RWPE2 (cell line): ENCODE results near the gene RCAN1.

Experiments
- ATAC-seq: fragments of 200-7000 bp; cut with Tn5 transposase; 3 replicates; pipeline ENCODE4 v1.9.1; 2021; ENCODE audit warnings: low read depth
- DNase-seq: peaks from one replicate; pipeline ENCODE4 v3.0.0-alpha.2; 2020; ENCODE audit warnings: low spot score
- H3K27ac ChIP-seq: fragments of 450-650 bp; 2 replicates; pipeline ENCODE4 v1.5.1; 2017; ENCODE audit warnings: mild to moderate bottlenecking; ENCODE audit not compliant: poor library complexity, severe bottlenecking
- H3K27me3 ChIP-seq: fragments of 250-450 bp; sonication (Bioruptor Pico); 2 replicates; pipeline ENCODE4 v1.5.1; 2021; ENCODE audit warnings: mild to moderate bottlenecking, moderate library complexity; ENCODE audit not compliant: insufficient read depth, poor library complexity, severe bottlenecking
- H3K36me3 ChIP-seq: fragments of 250-450 bp; sonication (Bioruptor Pico); 2 replicates; pipeline ENCODE4 v1.5.1; 2020; ENCODE audit warnings: low read depth, mild to moderate bottlenecking, moderate library complexity
- H3K4me1 ChIP-seq: fragments of 250-450 bp; sonication (Bioruptor Pico); 2 replicates; pipeline ENCODE4 v1.5.1; 2021; ENCODE audit warnings: mild to moderate bottlenecking, moderate library complexity; ENCODE audit not compliant: insufficient read depth, poor library complexity, severe bottlenecking
- H3K4me3 ChIP-seq: fragments of 250-450 bp; sonication (Bioruptor Pico); 2 replicates; pipeline ENCODE4 v1.5.1; 2021; ENCODE audit warnings: mild to moderate bottlenecking, moderate library complexity; ENCODE audit not compliant: severe bottlenecking
- H3K9me3 ChIP-seq: fragments of 250-450 bp; sonication (Bioruptor Pico); 2 replicates; pipeline ENCODE4 v1.5.1; 2021; ENCODE audit warnings: mild to moderate bottlenecking, moderate library complexity; ENCODE audit not compliant: severe bottlenecking
- CTCF ChIP-seq: fragments of 450-650 bp; IDR thresholded peaks from one replicate; pipeline ENCODE4 v1.5.1; 2017; ENCODE audit warnings: mild to moderate bottlenecking, moderate library complexity; ENCODE audit not compliant: poor library complexity, severe bottlenecking

Gene RCAN1

DNA sequence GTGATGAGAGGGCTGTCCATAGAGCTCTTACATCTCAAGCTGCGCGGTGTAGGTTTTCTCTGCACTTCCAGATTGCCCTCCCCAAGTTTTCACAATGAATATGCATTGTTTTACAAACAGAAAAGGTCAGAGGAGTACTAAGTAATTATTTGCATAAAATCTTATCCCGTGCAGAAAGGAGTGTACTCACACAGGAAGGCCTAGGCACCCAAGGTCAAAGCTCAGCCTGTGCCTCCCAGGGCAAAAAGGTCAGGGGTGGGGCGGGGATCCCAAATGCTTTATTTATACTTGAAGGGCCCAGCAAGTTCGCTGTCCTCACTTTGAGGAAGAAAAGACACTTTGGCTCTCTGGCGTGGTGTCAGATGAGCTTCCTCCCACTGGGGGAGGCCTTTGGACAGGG is 92.6 kb downstream of the RCAN1 start:
- Histone ChIP-seq H3K27ac (no peak overlapping the region), H3K9me3 (no peaks in the 10 kb centered on the region), H3K4me1 (peaks cover 10% of the 10 kb centered on the region), H3K4me3 (no peak overlapping the region), H3K36me3 (peaks cover 16% of the 10 kb centered on the region), H3K27me3 (no peaks in the 10 kb centered on the region)
- ATAC-seq (no peak), DNase-seq (no peak)
- no peak for TF ChIP-seq CTCF

- Histone ChIP-seq H3K27ac (no peak overlapping the region), H3K4me1 (peaks cover 10% of the 10 kb centered on the region), H3K36me3 (peaks cover 20% of the 10 kb centered on the region), H3K4me3 (no peak overlapping the region), H3K9me3 (no peaks in the 10 kb centered on the region), H3K27me3 (no peaks in the 10 kb centered on the region)
- no peak for ATAC-seq
- no peak for TF ChIP-seq CTCF
- no peak for DNase-seq
Observed at GRCh38 chr21:34521561-34521960, 93.4 kb downstream of the RCAN1 start.

- ATAC-seq = no peak
- no peaks in the 10 kb centered on the region for H3K9me3 ChIP-seq
- no peak for DNase-seq
- H3K36me3 ChIP-seq = peaks cover 20% of the 10 kb centered on the region
- no peak for TF ChIP-seq CTCF
- no peak overlapping the region for H3K4me3 ChIP-seq
- no peak overlapping the region for H3K27ac ChIP-seq
- peaks cover 7% of the 10 kb centered on the region for H3K4me1 ChIP-seq
- no peaks in the 10 kb centered on the region for H3K27me3 ChIP-seq
Observed at GRCh38 chr21:34520764-34521508, 94.0 kb downstream of the RCAN1 start.

- H3K27me3 ChIP-seq = no peaks in the 10 kb centered on the region
- peaks cover 20% of the 10 kb centered on the region for H3K36me3 ChIP-seq
- H3K4me1 ChIP-seq = peaks cover under 1% of the 10 kb centered on the region
- no peak for TF ChIP-seq CTCF
- H3K4me3 ChIP-seq = no peak overlapping the region
- ATAC-seq (no peak), DNase-seq (no peak)
- no peak overlapping the region for H3K27ac ChIP-seq
- no peaks in the 10 kb centered on the region for H3K9me3 ChIP-seq
Observed at GRCh38 chr21:34520281-34520680, 94.6 kb downstream of the RCAN1 start.

DNA sequence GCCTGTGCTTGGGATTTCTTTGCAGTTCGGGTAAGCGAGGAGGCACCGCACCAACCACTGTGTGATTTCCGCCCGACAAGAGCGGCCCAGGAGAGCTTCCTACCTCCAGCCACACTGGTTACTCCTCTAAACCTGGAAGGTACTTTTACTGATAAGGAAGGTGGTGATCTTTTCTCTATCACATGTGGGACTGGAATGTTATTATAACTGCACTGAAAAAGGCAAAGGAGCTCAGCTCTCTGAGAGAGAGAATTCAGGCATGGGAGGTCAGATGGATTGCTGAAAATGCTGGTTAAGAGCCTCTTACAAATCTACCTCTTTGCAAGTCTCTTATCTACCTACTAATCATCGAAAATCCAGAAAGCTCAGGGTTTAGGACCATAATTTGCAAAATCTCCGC is 95.2 kb downstream of the RCAN1 start:
- ATAC-seq (no peak), DNase-seq (no peak)
- no peak overlapping the region for H3K27ac ChIP-seq
- no peaks in the 10 kb centered on the region for H3K27me3 ChIP-seq
- no peaks in the 10 kb centered on the region for H3K4me1 ChIP-seq
- H3K36me3 ChIP-seq = peaks cover 20% of the 10 kb centered on the region
- no peak overlapping the region for H3K4me3 ChIP-seq
- no peak for TF ChIP-seq CTCF
- H3K9me3 ChIP-seq = no peaks in the 10 kb centered on the region
